Activated naive CD8-positive, alpha-beta T cell treated with anti-CD3 and anti-CD28 coated beads, Interleukin-2, amount 50 U/mL, for 16 hours (primary cell): Measurements from ENCODE around the gene TEAD4.

ENCODE experiments used
- DNase-seq: peaks from one replicate; pipeline ENCODE4 v3.0.0-alpha.2; 2020; ENCODE audit warnings: low read depth, low spot score

Gene TEAD4

DNA sequence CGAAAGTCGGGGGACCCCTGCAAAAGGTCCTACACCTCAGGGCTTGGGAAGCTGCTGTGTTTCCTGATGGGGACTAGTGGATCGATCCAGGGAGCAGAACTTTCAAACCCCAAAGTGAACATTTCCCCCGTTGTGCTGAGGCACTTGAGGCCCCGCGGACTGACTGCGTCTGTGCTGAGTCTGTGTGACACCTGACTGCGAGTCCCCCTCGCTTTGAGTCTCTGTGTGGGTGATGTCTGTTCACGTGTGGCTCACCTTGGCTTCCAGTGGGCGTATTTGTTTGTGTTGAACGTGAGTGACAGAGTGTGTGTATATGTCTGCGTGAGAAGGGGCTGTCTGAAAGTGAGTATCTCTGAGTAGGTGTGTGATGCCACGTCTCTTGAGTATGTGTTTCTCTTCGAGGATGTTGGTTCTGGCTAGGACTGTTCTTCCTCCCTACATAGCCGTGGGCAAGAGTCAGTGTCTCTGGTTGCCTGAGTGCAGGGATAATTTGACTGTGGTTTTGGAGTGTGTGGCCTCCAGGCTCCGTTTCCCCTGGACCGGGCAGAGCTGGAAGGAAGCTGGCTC lies 1.3 kb downstream of the TEAD4 start:
- no peak for DNase-seq

DNA sequence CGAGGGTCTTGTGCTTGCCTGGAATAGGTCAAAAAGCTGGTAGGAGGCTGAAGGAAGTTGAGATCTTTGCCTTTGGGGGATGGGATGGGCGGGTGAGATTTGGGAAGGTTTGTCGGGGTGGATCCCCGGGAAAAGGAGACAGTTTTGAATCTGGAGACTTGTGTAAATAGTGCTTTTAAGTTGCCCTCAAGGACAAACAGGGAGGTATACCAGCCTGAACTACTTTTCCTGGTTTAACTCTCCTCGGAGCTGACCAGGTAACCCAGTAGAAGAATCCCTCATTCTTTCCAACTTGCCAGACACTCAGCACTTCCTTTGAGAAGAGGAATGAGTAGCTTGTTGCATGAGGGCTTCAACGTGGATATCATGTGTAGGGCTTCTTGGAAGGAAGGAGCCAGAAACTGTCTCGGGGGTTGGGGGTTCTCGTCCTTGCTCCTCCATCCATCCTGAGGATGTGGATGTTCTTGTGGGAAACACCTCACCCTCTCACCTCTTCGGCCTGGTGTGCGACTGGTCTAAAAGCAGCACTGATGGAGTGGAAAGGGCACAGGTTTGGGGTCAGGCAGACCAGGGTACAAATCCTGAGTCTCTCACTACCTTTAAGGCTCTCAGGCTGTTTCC lies 1.9 kb downstream of the TEAD4 start:
- DNase-seq: no peak

DNA sequence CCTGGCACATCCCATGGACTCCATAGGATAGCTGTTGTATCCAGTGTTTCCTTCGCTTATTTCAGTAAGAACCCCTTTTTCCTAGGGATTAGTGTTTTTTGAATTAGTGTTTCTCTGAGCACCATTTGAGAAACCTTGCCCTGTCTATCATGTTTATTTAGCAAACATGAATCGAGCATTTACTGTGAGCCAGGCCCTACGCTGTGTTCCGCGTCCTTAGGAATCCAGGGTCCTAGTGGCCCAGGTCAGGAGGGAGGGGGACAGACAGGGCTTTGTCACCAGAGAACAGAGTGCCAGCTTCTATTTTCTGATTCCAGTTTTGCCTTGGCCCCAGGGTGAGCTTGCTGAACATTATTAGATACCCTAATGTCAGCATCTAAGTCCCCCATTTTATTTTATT lies 2.5 kb downstream of the TEAD4 start:
- DNase-seq: no peak

DNA sequence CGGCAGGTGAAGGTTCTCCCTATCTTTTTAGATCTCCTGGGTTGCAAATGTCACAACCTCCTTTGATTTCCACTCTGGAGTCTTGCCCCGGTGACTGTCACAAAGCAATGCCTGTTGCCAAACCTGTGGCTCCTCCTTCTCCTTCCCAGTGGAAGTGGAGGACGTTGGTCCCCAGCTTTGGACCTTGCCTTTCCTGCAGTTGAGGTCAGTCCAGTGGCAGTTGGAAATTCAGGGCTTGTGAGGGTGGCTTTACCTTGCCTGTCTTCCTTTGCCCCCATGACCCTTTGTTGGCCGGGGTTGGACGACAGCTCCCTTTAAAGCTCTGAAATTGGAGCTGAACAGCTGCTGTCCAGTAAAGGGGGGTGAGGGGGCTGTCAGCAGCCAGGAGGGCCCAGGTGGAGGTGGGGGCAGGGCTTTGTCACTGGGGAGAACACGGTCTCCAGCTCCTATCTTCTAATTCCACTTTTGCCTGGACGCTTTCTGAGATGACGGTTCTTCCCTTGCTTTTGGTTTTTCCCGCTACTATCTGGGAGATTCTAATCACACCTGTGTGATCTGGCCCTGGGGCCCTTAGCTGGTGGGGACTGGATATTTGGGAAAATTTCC lies 4.1 kb downstream of the TEAD4 start:
- no peak for DNase-seq

DNA sequence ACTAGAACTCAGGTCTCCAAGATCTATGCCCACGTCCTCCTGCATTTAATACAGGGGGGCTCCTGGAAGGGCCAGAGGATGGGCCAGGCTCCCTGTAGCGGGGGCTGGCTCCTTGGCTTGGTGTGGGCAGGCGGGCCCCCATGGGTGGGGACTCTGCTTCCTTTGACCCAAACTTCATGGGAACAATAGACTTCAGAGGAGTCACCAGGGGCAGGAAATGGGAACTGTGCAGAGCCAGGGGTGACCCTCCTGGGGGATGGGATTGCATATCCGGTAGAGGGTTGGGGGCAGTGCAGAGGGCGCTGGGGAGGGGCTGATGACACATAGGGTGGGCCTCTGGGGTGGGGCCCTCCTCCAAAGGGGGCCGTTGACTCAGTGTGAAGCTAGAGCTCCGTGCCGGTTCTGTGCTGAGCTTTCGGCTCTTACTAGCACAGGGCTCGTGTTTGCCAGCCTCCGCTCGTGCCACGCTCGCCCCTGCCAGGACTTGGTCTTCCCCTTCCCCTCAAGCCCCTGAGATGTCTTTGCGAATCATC lies 4.6 kb downstream of the TEAD4 start:
- no peak for DNase-seq

DNA sequence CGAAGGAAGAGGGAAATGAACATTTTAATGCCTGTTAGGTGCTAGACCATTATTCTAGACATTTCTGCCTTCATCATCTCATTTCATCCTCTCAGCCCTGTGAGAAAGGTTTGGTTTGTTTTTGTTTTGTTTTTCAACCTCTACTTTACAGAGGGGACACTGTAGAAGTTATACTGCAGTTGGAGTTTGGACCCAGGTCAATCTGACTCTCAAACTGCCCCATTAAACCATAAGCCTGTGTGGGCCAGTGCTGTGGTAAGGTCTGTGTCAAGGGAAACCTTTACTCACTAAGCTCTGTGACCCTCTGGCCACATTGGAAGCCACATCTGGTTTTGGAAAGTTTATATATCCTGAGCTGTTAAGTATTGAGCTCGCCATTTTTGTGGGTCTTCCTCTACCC lies 8.5 kb downstream of the TEAD4 start:
- no peak for DNase-seq

DNA sequence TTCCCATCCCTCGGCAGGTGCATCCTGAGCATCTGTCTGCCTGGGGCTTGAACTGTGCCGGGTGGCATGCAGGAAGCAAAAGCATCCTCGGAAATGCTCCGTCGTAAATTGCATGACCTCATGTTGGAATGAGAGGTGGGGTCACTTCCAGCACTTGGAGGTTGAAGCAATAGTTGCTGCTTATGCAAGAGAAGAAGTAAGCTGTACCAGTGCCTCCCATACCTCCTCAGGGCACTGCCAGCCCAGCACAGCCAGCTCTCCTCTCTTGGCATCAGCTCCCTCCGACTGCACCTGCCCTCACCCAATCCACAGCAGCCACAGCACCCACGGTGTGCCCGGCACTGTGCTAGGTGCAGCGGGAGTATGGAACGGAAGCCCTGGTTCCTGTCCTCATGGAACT lies 11.5 kb downstream of the TEAD4 start:
- no peak for DNase-seq

DNA sequence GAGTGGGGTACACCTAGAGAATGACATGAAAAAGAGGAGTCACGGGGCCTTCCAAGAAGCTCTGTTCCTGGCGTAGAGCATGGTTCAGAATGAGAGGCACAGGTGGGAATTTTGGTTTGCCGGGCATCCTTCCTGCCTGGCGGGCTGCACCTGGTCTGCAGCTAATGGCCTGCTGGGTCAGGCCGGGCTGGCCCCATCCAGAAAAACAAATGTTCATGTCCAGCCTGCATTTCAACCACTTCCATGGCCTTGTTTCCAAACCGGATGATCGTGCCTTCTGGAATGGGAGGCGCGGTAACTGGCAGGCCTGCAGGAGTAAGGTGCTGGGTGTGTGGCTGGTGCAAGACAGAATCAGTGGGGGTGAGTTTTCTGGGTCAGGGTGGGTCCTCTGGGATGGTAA lies 14.4 kb downstream of the TEAD4 start:
- DNase-seq: no peak

DNA sequence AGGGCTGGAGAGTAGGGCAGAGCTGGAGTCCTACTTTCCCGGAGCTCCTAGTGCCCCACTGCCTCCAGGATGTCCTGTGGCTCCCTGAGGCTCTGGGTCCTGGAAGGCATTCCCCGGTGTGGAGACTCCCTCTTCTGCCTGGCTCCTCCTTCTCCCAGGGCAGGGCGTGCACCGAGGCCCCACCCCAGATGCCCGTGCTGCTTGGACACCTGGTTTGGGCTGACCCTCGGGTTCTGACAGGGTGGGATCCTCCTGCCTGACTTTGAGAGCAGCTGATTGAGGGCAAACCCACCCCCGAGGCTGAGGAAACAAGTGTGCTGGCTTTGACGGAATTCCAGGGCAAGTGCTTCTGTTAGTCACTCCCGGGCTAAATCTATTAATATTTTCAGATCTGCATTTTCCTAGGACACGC lies 15.4 kb downstream of the TEAD4 start:
- no peak for DNase-seq

DNA sequence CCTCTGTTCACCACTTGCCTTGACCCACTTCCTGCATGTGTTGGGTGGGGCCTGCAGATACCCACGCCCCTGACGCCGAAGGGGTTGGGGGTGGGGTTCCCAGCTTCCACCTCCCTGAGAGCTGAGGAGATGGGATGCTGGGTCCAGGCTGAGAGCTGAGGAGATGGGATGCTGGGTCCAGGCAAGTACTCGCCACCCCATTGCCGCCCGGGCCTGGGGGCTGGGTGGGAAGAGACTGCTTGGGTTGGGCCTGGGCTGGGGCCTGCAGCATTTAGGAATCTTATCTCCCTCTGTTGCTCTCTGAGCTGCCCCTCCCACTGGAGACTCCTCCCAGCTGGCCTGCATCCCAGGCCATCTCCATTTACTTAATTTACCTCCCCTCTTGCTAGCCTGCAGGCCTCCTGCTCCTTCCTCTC lies 17.4 kb downstream of the TEAD4 start:
- no peak for DNase-seq

DNA sequence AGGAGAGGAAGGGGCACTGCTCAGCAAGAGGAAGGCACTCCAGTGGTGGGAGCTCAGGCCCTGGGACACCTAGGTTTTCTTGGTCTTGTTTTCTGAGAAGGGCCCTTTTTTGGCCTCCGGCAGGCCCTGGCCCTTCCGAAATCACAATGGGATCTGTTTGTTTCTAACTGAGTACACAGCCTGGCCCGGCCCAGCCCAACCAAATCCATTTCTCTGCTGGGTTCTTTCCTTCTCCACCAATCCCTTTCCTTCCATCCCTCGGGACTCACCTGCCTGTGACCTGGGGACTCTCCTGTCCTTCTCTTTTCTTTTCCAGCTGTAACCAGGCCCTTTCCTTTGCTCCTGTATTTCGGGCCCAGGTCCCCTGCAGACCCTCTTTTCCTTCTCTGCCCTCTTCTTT lies 18.6 kb downstream of the TEAD4 start:
- DNase-seq: no peak

DNA sequence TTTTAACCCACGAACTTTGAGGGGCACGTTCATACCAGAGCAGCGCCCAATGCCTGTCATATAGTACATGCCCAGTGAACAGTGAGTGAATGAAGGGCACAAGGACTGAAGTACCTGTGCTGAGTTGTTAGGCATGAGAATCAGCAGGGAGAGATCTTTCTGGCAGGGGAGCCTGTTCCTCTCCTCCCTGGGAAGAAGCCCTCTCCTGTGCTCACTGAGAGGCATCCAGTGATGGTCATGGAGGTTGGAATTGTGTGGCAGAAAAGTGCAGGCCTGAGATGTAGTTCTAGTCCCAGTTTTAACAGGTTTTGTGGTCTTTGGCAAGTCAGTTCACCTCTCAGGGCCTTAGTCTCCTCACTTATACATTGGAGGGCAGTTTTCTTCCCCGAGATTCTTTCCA lies 20.6 kb downstream of the TEAD4 start:
- DNase-seq: no peak

DNA sequence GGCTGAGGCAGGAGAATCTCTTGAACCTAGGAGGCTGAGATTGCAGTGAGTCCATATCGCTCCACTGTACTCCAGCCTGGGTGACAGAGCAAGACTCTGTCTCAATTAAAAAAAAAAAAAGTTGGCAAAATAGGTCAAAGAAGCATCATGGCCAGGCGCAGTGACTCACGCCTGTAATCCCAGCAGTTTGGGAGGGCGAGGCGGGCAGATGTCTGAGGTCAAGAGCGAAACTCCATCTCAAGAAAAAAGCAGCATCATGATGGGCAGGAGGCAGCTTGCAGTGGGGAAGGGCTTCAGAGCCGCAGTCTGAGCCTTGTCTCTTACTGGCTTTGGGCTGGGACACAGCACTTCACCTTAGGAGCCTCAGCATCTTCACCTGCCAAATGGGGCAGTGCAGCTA lies 21.4 kb downstream of the TEAD4 start:
- DNase-seq: no peak

DNA sequence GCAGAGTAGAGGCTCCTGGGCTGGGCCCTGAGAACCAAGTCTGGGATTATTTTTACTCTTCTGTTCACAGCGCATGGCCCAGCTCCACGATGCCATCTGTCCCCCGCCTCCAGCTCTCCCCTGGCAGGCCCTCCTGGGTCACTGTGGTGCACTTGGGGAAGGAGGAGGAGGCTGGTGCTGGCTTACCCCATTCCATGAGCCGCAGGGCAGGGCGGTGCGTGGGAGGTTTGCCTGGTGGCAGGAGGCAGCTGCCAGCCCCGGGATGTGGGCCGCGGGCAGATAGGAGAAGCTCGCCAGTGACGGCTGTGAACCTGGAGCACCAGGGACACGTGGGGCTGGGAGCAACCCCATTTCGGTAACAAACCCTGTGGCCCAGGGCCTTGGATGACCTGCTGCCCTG lies 23.2 kb downstream of the TEAD4 start:
- no peak for DNase-seq

DNA sequence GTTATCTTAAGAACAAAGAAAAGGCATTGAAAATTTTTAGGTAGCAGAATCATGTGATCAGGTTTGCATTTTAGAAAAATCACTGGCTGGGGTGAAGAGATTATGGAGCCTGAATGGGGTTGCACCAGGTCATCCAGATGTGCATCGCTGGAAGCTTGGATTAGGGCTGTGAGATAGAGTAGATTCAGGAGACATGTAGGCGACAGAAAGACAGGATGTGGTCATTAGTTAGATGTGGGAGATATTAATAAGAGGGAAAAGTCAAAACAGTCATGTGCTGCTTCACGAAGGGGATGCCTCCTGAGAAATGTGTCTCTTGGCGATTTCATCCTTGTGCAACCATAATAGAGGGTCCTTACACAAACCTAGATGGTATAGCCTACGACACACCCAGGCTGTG lies 25.1 kb downstream of the TEAD4 start:
- DNase-seq: no peak

DNA sequence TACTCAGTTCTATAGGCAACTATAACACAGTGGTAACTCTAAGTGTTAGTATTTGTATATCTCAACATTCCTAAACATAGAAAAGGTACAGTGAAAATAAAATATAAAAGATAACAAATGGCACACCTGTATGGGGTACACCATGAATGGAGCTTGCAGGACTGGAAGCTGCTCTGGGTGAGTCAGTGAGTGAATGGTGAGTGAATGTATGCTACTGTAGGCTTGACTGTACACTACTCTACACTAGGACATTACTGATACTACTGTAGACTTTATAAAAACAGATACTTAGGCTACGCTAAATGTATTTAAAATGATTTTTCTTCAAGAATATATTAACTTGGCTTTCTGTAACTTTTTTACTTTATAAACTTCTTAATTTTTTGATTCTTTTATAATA lies 25.5 kb downstream of the TEAD4 start:
- DNase-seq: no peak

DNA sequence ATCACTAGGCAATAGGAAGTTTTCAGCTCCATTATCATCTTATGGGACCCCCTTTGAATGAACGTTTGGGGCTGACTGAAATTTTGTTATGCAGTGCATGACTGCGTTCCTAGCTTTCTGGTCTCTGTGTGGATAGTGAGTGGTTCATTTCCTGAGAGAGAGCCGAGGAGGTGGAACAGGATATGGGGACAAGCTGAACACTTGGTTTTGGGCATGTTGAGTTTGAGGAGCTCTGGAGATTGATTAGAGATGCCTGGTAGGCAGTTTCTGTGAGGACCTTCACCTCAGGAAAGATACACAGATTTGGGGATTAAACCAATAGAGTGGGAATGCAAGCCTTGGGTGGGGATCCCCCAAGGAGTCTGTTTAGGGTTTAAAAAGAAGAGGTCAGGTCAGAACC lies 27.7 kb downstream of the TEAD4 start:
- no peak for DNase-seq

DNA sequence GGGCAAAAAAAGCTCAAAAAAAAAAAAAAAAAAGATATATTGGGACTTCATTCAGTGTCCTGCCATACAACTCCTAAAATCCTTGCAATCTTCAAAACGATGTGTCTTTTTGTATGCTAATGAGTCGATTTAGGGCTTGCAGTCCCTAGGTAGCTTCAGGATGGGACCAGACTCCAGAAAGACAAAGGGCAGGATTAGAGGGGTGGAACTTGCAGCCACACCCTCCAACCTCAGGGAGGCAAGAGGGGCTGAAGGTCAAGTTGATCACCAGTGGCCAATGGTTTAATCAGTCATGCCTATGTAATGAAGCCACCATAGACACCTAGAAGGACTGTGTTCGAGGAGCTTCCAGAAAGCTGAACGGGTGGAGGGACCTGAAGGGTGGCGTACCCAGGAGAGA lies 29.3 kb downstream of the TEAD4 start:
- DNase-seq: no peak

DNA sequence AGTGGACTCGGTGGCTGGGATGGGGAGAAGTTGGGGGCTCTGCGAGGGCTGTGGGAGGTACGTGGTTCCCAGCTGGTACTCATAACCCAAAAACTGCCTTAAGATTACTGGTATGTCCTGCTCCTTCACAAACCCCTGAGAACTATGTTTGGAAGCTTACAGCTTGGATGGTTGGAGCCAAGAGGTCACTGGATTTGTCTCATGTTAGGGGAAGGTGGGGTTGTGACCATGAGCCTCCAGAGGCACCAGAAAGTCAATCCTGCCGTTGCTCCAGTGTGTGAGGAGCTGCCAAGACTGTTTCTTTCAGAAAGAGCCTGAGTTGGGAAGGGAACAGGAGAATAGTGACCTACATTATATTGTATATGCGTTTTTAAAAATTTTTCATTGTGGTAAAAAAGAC lies 33.5 kb downstream of the TEAD4 start:
- DNase-seq: no peak

DNA sequence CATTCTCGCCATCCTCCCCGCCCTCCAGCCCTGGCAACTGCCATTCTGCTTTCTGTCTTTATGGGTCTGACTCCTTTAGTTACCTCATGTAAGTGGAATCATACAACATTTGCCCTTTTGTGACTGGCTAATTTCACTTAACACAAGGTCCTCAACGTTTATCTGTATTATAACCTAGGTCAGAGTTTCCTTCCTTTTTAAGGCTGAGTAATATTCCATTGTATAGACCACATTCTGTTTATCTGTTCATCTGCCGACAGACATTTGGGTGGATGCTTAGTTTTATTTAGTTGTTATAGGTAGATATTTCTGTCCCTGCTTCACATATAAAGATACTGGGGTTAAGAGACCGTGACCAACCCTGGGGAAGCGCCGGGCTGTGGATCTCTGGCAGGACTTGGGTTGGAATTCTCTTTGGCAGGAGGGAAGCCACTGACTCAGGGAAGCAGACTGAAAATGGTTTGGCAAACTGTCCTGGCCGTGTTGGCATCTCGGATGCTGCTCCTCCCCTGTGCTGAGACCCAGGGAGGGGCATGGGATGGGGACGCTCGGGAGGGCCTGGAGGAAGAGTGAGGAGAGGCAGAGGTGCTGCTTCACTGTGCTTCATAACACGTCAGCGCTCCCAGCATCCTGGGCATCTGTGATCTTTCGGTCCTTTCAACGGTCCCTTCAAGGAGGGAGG lies 38.9 kb downstream of the TEAD4 start:
- no peak for DNase-seq

DNA sequence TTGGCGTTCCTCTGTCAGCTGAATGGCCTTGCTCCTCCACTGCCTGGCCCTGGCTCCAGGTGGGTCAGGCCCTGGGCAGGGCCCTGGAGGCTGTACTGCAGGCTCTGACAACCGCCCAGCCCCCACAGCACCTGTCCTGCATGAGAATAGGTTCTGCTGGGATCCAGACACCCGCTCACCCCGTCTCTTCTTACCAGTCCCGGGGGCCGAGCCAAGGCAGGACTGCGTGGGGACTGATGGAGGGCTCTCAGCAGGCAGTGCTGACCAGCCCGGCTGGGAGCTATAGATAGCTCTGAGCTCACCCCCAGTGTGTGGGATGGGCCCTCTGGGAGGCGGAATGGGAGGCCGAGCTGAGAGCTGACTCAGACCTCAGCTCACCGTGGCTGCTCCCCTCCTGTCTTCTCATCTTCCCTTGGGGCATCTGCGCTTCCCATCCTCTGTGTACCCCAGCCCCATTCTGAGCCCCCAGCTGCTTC lies 39.6 kb downstream of the TEAD4 start:
- no peak for DNase-seq

DNA sequence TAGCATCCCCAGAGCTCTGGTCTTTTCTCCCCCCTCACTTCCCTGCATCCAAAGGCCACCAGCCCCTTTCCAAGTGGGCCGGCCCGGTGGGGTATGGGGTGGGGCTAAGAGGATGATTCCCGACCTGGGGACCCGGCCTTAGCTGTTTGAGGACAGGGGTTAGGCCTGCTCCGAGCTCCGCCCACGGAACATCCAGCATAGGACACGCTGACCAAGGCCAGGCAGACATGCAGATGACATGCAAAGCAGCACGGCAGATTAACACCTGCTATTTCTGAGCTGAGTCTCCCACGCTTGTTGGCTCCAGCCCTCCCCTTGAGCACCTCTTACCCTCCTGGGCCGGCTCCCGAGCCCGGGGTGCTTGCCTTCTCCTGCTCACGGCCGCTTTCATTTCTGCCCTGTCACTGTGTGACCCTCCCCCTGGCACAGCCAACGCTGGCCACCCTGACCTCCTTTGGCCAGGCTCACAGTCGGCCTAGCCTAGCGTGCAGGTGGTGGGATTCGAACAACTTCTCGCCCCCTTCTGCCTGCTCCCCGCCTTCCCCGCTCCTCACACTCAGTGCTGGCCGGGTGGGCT lies 40.2 kb downstream of the TEAD4 start:
- DNase-seq: no peak
